ENCODE results near the gene UGT2B17. TPM values are rescaled to one million over a fixed set of nuclear protein-coding genes. Genes with fewer than 3 reads are reported as not detected.

The UGT2B17 gene
- polyA plus RNA-seq, 1 donor (not counting 4 experiments of a cell fraction or from before 2014, with no cell fraction given) = not detected

GRCh38 chr4:68617003-68617698 lies 41.0 kb upstream of the UGT2B17 start:
- Histone ChIP-seq H3K9ac (ENCODE audit: control insufficient read depth, extremely low read depth, insufficient read depth, low read length) (no peak overlapping the region), H3K4me3 (ENCODE audit: control insufficient read depth in 2 of 3, extremely low read depth in 1 of 3, insufficient read depth in 2 of 3, low read depth in 1 of 3, low read length in 3 of 3) (no peak overlapping the region), H3K9me1 (ENCODE audit: control insufficient read depth, extremely low read depth, insufficient read depth, low read length) (no peaks in the 10 kb centered on the region), H3K27me3 (ENCODE audit: control insufficient read depth, extremely low read depth, insufficient read depth, low read length) (no peaks in the 10 kb centered on the region), H3K9me3 (ENCODE audit: control insufficient read depth, low read depth, low read length) (no peaks in the 10 kb centered on the region), H4K20me1 (ENCODE audit: control insufficient read depth, extremely low read depth, insufficient read depth, low read length) (no peaks in the 10 kb centered on the region), H3K27ac (ENCODE audit: control insufficient read depth, insufficient read depth, low read length) (no peak overlapping the region), H3K79me2 (ENCODE audit: control insufficient read depth, insufficient read depth, low read length) (no peaks in the 10 kb centered on the region), H3K36me3 (ENCODE audit: control insufficient read depth in 2 of 2, extremely low read depth in 1 of 2, insufficient read depth in 2 of 2, low read length in 2 of 2) (no peaks in the 10 kb centered on the region), H2AFZ (ENCODE audit: control insufficient read depth, low read length) (no peak overlapping the region), H3K4me1 (ENCODE audit: control insufficient read depth, extremely low read depth, insufficient read depth, low read length) (no peaks in the 10 kb centered on the region), H3K4me2 (ENCODE audit: control insufficient read depth, extremely low read depth, insufficient read depth, low read depth, low read length) (no peak overlapping the region)
- dilution Hi-C loops (cut with MboI; ENCODE audit: extremely low pct_ligation_motif_present, low sequenced_read_pairs) = no loop called here
- no peak for FAIRE-seq
- DNase-seq (ENCODE audit: low read depth, low spot score) = no peak
- no peak for TF ChIP-seq CTCF (optimal IDR thresholded peaks at IDR 0.05 in 1 of 3, IDR thresholded peaks at IDR 0.05 in 1 of 3, conservative IDR thresholded peaks at IDR 0.05 in 1 of 3; ENCODE audit: extremely low read depth in 1 of 3, insufficient read depth in 2 of 3, low read length in 3 of 3)
- no peak for TF ChIP-seq EZH2 (IDR thresholded peaks at IDR 0.05; ENCODE audit: low read length)

GRCh38 chr4:68615699-68616422 lies 39.7 kb upstream of the UGT2B17 start:
- Histone ChIP-seq H3K9ac (ENCODE audit: control insufficient read depth, extremely low read depth, insufficient read depth, low read length) (no peak overlapping the region), H3K4me1 (ENCODE audit: control insufficient read depth, extremely low read depth, insufficient read depth, low read length) (no peaks in the 10 kb centered on the region), H2AFZ (ENCODE audit: control insufficient read depth, low read length) (no peak overlapping the region), H3K9me3 (ENCODE audit: control insufficient read depth, low read depth, low read length) (no peaks in the 10 kb centered on the region), H3K36me3 (ENCODE audit: control insufficient read depth in 2 of 2, extremely low read depth in 1 of 2, insufficient read depth in 2 of 2, low read length in 2 of 2) (no peaks in the 10 kb centered on the region), H3K27ac (ENCODE audit: control insufficient read depth, insufficient read depth, low read length) (no peak overlapping the region), H3K4me3 (ENCODE audit: control insufficient read depth in 2 of 3, extremely low read depth in 1 of 3, insufficient read depth in 2 of 3, low read depth in 1 of 3, low read length in 3 of 3) (no peak overlapping the region), H4K20me1 (ENCODE audit: control insufficient read depth, extremely low read depth, insufficient read depth, low read length) (no peaks in the 10 kb centered on the region), H3K4me2 (ENCODE audit: control insufficient read depth, extremely low read depth, insufficient read depth, low read depth, low read length) (no peak overlapping the region), H3K27me3 (ENCODE audit: control insufficient read depth, extremely low read depth, insufficient read depth, low read length) (no peaks in the 10 kb centered on the region), H3K9me1 (ENCODE audit: control insufficient read depth, extremely low read depth, insufficient read depth, low read length) (no peaks in the 10 kb centered on the region), H3K79me2 (ENCODE audit: control insufficient read depth, insufficient read depth, low read length) (no peaks in the 10 kb centered on the region)
- no peak for DNase-seq (ENCODE audit: low read depth, low spot score)
- TF ChIP-seq EZH2 (IDR thresholded peaks at IDR 0.05; ENCODE audit: low read length) (no peak), CTCF (optimal IDR thresholded peaks at IDR 0.05 in 1 of 3, IDR thresholded peaks at IDR 0.05 in 1 of 3, conservative IDR thresholded peaks at IDR 0.05 in 1 of 3; ENCODE audit: extremely low read depth in 1 of 3, insufficient read depth in 2 of 3, low read length in 3 of 3) (no peak)
- dilution Hi-C loops (cut with MboI; ENCODE audit: extremely low pct_ligation_motif_present, low sequenced_read_pairs) = no loop called here
- FAIRE-seq = no peak

Data from keratinocyte (primary cell).